CD8-positive, alpha-beta memory T cell (primary cell): Measurements from ENCODE around the gene MARK2. TPM values are rescaled to one million over a fixed set of nuclear protein-coding genes. Genes with fewer than 3 reads are reported as not detected.

ENCODE experiments used
- CTCF ChIA-PET: fragments of 350-600 bp; sonication (Branson Sonifier 250); formaldehyde crosslinking; loops from one replicate; lab custom pipeline; 2021; ENCODE audit warnings: antibody characterized with exemption; lab: Charles Lee
- POLR2A ChIA-PET: fragments of 350-600 bp; sonication (Branson Sonifier 250); formaldehyde crosslinking; loops from one replicate; lab custom pipeline; 2021; ENCODE audit warnings: antibody characterized with exemption; lab: Charles Lee
- DNase-seq, 5 donors: peaks; one replicate each; pipeline versions ENCODE4 v3.0.0 to v3.0.0-alpha.2; 2020 to 2022; ENCODE audit warnings: mixed read lengths in 1 of 5
- H3K27ac ChIP-seq: one replicate; pipeline ENCODE4 v1.7.0; 2013; ENCODE audit warnings: low read depth, mild to moderate bottlenecking, low read length, moderate library complexity
- H3K27me3 ChIP-seq: 2 replicates; pipeline ENCODE4 v1.7.0; 2013; ENCODE audit warnings: low read length, mild to moderate bottlenecking; ENCODE audit not compliant: insufficient read depth, poor library complexity, severe bottlenecking
- H3K36me3 ChIP-seq: 2 replicates; pipeline ENCODE4 v1.7.0; 2013; ENCODE audit warnings: mild to moderate bottlenecking, low read length, moderate library complexity; ENCODE audit not compliant: insufficient read depth
- H3K4me1 ChIP-seq: 2 replicates; pipeline ENCODE4 v1.7.0; 2013; ENCODE audit warnings: mild to moderate bottlenecking, low read length, moderate library complexity; ENCODE audit not compliant: insufficient read depth
- H3K4me3 ChIP-seq: 2 replicates; pipeline ENCODE4 v1.7.0; 2013; ENCODE audit warnings: mild to moderate bottlenecking, low read length
- H3K9me3 ChIP-seq: 2 replicates; pipeline ENCODE4 v1.7.0; 2013; ENCODE audit warnings: mild to moderate bottlenecking, low read length
- H3K27ac Mint-ChIP-seq, 8 donors: one replicate each; pipeline ENCODE4 v1.8.0; 2020 to 2021; ENCODE audit warnings: mixed read lengths in 8 of 8, mild to moderate bottlenecking in 6 of 8, inconsistent platforms in 3 of 8, moderate library complexity in 3 of 8
- H3K27me3 Mint-ChIP-seq, 2 donors: one replicate each; pipeline ENCODE4 v1.8.0; 2020 to 2021; ENCODE audit warnings: mixed read lengths in 2 of 2, mild to moderate bottlenecking in 1 of 2, moderate library complexity in 1 of 2
- H3K36me3 Mint-ChIP-seq, 3 donors: one replicate each; pipeline ENCODE4 v1.8.0; 2020 to 2021; ENCODE audit warnings: mixed read lengths in 3 of 3, inconsistent platforms in 1 of 3, mild to moderate bottlenecking in 1 of 3
- H3K4me1 Mint-ChIP-seq, 3 donors: one replicate each; pipeline ENCODE4 v1.8.0; 2020 to 2021; ENCODE audit warnings: mixed read lengths in 3 of 3, inconsistent platforms in 1 of 3, mild to moderate bottlenecking in 1 of 3
- H3K4me3 Mint-ChIP-seq, 7 donors: one replicate each; pipeline ENCODE4 v1.8.0; 2020 to 2021; ENCODE audit warnings: mixed read lengths in 7 of 7, mild to moderate bottlenecking in 6 of 7, moderate library complexity in 4 of 7, inconsistent platforms in 2 of 7
- H3K9me3 Mint-ChIP-seq, 5 donors: one replicate each; pipeline ENCODE4 v1.8.0; 2020 to 2022; ENCODE audit warnings: mixed read lengths in 5 of 5, mild to moderate bottlenecking in 3 of 5, moderate library complexity in 2 of 5, inconsistent platforms in 1 of 5
- polyA plus RNA-seq: library from polyadenylated mRNA; unstranded; fragments of 300-500 nt; fragmentation: Illumina TruSeq; gene quantifications from one replicate; pipeline ENCODE4 v1.2.3, GENCODE V29; 2021
- total RNA-seq, 2 experiments: library from RNA; stranded (reverse); gene quantifications; one replicate each; pipeline ENCODE4 v1.2.3, GENCODE V29; 2021

MARK2 gene
- total and polyA plus RNA-seq, 3 experiments from 2014 or later, result 34.5 to 72.5 (median 38.0) TPM

DNA sequence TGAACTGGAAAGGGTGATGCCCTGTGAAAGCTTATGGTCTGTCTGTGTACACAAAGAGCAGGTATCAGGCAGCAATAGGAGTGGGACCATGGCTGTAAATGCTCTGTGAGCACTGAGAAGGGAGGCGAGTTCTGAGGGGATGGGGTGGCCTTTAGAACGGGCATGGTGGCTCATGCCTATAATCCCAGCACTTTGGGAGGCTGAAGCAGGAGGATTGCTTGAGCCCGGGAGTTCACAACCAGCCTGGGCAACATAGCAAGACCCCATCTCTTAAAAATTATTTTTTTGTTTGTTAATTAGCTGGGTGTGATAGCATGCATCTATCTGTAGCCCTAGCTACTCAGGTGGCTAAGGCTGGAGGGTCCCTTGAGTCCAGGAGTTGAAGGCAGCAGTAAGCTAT, 22.2 kb upstream of the MARK2 start:
- no peak overlapping the region for H3K4me3 ChIP-seq
- peaks cover 6% of the 10 kb centered on the region for H3K36me3 ChIP-seq
- Mint-ChIP-seq H3K9me3 (no peaks in the 10 kb centered on the region), H3K36me3 (peaks cover 3 to 44% (median 8%) of the 10 kb centered on the region in 3 donors), H3K4me1 (peaks cover 21 to 30% (median 25%) of the 10 kb centered on the region in 3 donors), H3K27ac (peak overlapping the region in 1 of 8 donors; percentile 25), H3K4me3 (no peak overlapping the region), H3K27me3 (no peaks in the 10 kb centered on the region)
- ChIA-PET CTCF (no interaction called here), POLR2A (no interaction called here)
- H3K4me1 ChIP-seq, result peaks cover 14% of the 10 kb centered on the region
- no peaks in the 10 kb centered on the region for H3K9me3 ChIP-seq
- H3K27ac ChIP-seq, result no peak overlapping the region
- no peaks in the 10 kb centered on the region for H3K27me3 ChIP-seq
- no peak for DNase-seq

DNA sequence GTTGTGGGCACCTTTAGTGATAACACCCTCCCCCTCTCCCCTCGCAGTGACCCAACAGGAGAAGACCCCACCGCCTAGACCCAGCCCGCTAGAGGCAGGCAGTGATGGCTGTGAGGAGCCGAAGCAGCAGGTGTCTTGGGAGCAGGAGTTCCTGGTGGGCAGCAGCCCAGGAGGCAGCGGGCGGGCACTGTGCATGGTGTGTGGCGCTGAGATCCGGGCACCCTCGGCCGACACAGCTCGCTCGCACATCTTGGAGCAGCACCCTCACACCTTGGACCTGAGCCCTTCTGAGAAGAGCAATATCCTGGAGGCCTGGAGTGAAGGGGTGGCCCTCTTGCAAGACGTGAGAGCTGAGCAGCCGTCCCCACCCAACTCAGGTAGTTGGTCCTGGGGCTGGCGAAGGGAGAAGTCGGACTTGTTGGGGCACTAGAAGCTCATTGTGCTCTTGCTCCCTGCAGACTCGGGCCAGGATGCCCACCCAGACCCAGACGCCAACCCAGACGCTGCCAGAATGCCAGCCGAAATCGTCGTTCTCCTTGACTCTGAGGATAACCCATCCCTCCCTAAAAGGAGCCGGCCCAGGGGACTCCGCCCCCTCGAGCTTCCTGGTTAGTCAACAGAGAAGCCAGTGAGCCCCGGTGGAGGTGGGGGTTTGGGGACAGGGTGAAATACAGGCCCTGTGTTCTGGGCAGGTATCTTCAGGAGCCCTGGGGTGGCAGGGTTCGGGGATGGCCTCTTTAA, 21.0 kb upstream of the MARK2 start:
- H3K9me3 Mint-ChIP-seq, result no peaks in the 10 kb centered on the region
- peak overlapping the region in 1 of 8 donors; percentile 47 for H3K27ac Mint-ChIP-seq
- CTCF ChIA-PET, result no interaction called here
- no peak overlapping the region for H3K4me3 Mint-ChIP-seq
- peaks cover 15 to 23% (median 20%) of the 10 kb centered on the region in 3 donors for H3K4me1 Mint-ChIP-seq
- H3K27me3 ChIP-seq, result no peaks in the 10 kb centered on the region
- POLR2A ChIA-PET, result no interaction called here
- H3K27ac ChIP-seq, result no peak overlapping the region
- peaks cover 14% of the 10 kb centered on the region for H3K4me1 ChIP-seq
- no peaks in the 10 kb centered on the region for H3K9me3 ChIP-seq
- peaks cover 8% of the 10 kb centered on the region for H3K36me3 ChIP-seq
- H3K27me3 Mint-ChIP-seq, result no peaks in the 10 kb centered on the region
- no peak for DNase-seq
- peaks cover 3 to 55% (median 14%) of the 10 kb centered on the region in 3 donors for H3K36me3 Mint-ChIP-seq
- no peak overlapping the region for H3K4me3 ChIP-seq

DNA sequence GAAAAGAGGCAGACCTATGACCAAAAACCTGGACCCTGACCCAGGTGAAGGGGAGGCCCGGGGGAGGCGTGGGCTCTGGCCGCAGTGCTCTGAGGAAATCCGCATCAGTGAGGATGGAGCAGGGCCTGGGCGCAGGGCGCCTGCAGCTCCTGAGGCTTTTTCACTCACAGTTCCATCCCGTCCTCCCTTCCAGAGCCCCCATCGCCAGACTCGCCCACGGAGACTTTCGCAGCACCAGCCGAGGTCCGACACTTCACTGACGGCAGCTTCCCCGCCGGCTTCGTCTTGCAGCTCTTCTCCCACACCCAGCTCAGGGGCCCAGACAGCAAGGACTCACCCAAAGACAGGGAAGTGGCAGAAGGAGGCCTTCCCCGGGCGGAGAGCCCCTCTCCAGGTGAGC, 20.3 kb upstream of the MARK2 start:
- H3K27me3 ChIP-seq, result no peaks in the 10 kb centered on the region
- Mint-ChIP-seq H3K27ac (no peak overlapping the region), H3K9me3 (no peaks in the 10 kb centered on the region), H3K36me3 (peaks cover 3 to 62% (median 14%) of the 10 kb centered on the region in 3 donors), H3K4me1 (peaks cover 15 to 23% (median 20%) of the 10 kb centered on the region in 3 donors), H3K4me3 (no peak overlapping the region), H3K27me3 (no peaks in the 10 kb centered on the region)
- H3K4me1 ChIP-seq, result peaks cover 14% of the 10 kb centered on the region
- DNase-seq, result no peak
- no peaks in the 10 kb centered on the region for H3K9me3 ChIP-seq
- H3K4me3 ChIP-seq, result no peak overlapping the region
- CTCF ChIA-PET, result interaction anchor here (1.0 kb wide), 1 partner anchor 18 kb away, joined by 3 read pairs; no protein-coding TSS in a partner anchor
- POLR2A ChIA-PET, result no interaction called here
- H3K36me3 ChIP-seq, result peaks cover 8% of the 10 kb centered on the region
- no peak overlapping the region for H3K27ac ChIP-seq

DNA sequence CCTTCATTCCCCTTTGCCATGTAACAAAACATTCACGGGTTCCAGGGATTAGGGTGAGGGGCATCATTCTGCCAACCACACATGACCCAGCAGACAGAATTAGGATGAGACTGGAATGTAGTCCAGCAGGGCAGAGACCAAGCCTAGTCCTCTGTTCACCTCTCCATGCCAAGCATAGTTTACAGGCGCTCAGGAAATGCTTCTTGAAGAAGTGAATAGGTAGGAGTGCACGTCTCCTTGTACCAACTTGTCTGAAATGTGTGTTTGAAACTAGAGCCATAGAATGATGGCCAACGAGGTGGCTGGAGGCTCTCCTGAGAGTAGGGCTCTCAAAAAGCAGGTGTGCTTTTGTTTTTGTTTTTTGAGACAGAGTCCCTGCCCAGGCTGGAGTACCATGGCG, 17.5 kb upstream of the MARK2 start:
- no peaks in the 10 kb centered on the region for H3K4me1 ChIP-seq
- no peak overlapping the region for H3K27ac ChIP-seq
- H3K36me3 ChIP-seq, result peaks cover 8% of the 10 kb centered on the region
- ChIA-PET POLR2A (no interaction called here), CTCF (interaction anchor here (1.5 kb wide), 1 partner anchor 125 kb away, joined by 3 read pairs; no protein-coding TSS in a partner anchor)
- Mint-ChIP-seq H3K27ac (peak overlapping the region in 1 of 8 donors; percentile 47), H3K4me1 (peaks cover 0 to 4% (median 2%) of the 10 kb centered on the region in 3 donors), H3K9me3 (no peaks in the 10 kb centered on the region), H3K36me3 (peaks cover 8 to 82% (median 27%) of the 10 kb centered on the region in 3 donors), H3K4me3 (no peak overlapping the region), H3K27me3 (no peaks in the 10 kb centered on the region)
- no peaks in the 10 kb centered on the region for H3K9me3 ChIP-seq
- DNase-seq, result no peak
- H3K4me3 ChIP-seq, result no peak overlapping the region
- no peaks in the 10 kb centered on the region for H3K27me3 ChIP-seq

DNA sequence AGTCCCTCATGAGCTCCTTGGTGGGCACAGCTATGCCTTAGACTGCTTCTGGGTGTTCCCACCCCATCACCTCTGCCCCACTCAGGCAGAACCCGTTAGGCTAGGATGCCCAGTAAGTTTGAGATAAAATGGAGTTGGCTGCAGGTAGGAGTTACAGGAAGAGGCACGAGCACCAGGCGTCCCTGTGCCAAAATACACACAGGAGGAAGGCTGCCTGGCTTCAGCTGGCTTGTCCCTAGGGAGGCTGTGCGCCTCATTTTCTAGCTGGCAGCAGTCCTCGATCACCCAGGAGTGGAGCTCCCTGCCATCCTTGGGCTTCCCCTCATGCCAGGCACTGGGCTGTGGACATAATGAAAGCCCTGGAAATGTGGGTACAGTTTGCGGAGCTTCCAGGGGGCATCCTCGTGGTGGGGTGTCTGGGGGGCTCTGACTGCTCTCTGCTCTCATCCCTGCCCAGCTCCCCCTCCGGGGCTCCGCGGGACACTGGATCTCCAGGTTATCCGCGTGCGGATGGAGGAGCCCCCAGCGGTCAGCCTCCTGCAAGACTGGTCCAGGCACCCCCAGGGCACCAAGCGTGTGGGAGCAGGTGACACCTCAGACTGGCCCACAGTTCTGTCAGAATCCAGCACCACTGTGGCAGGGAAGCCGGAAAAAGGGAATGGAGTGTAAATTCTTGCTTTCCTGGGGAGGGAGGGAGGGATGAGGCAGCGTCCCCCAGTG, 12.3 kb upstream of the MARK2 start:
- H3K27ac ChIP-seq, result no peak overlapping the region
- H3K27me3 ChIP-seq, result no peaks in the 10 kb centered on the region
- Mint-ChIP-seq H3K36me3 (peaks cover 5 to 47% (median 18%) of the 10 kb centered on the region in 3 donors), H3K27ac (no peak overlapping the region), H3K9me3 (no peaks in the 10 kb centered on the region), H3K27me3 (no peaks in the 10 kb centered on the region), H3K4me1 (peaks cover 0 to 4% (median 0%) of the 10 kb centered on the region in 3 donors), H3K4me3 (no peak overlapping the region)
- H3K9me3 ChIP-seq, result no peaks in the 10 kb centered on the region
- H3K4me1 ChIP-seq, result no peaks in the 10 kb centered on the region
- DNase-seq, result no peak
- CTCF ChIA-PET, result no interaction called here
- H3K36me3 ChIP-seq, result peaks cover 2% of the 10 kb centered on the region
- no peak overlapping the region for H3K4me3 ChIP-seq
- POLR2A ChIA-PET, result no interaction called here

DNA sequence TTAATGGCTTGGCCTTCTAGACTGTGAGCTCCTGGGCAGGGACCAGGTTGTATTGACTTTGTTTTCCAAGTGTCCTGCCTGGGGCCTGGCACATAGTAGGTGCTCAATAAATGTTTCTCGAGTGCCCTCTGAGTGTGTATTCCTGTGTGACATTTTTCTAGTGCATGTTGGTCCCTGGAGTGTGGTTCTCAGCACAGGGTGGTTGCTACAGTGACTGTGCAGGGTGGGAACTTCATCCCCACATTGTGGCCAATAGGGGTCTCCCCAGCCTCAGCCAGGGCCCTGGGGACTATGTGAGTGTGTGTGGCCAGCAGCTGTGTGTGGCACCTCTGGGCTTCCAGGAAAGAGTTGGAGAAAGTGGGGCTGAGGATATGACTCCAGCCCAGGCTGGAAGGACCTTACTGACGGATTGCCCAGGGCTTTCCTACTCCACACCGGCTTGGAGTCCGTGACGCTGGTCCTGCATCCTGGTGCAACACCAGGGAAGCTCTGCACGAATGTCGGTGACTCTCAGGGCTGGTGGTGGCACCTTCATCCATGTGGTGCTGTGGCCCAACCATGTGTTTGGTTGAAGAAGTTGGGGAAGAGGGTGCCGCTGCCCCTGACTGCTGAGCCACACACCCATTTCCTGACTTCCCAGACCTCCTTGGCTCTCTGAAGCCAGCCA, 9.0 kb upstream of the MARK2 start:
- no peaks in the 10 kb centered on the region for H3K4me1 Mint-ChIP-seq
- CTCF ChIA-PET, result no interaction called here
- DNase-seq, result no peak

DNA sequence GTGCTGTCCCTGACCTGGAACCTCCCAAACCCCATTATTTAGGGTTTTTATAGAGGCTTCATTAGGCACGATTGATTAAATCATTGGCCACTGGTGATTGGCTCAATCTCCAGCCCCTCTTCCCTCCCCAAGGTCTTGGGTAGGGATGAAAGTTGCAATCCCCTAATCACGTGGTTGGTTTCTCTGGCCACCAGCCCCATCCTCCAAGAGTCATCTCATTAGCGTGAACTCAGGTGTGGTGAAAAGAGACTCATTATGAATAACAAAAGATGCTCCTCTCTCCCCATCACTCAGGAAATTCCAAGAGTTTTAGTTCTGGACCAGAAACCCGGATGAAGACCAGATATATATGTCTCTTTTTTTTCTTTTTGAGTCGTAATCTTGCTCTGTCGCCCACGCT, 7.6 kb upstream of the MARK2 start:
- no peak overlapping the region for H3K4me3 Mint-ChIP-seq
- Histone ChIP-seq H3K36me3 (no peaks in the 10 kb centered on the region), H3K9me3 (no peaks in the 10 kb centered on the region), H3K27ac (no peak overlapping the region), H3K4me1 (no peaks in the 10 kb centered on the region), H3K27me3 (no peaks in the 10 kb centered on the region), H3K4me3 (no peak overlapping the region)
- H3K4me1 Mint-ChIP-seq, result peaks cover 0 to 4% (median 0%) of the 10 kb centered on the region in 3 donors
- POLR2A ChIA-PET, result interaction anchor here (0.9 kb wide), 1 partner anchor 111 kb away, joined by 3 read pairs; no protein-coding TSS in a partner anchor
- no peaks in the 10 kb centered on the region for H3K9me3 Mint-ChIP-seq
- peaks cover 0 to 3% (median 0%) of the 10 kb centered on the region in 3 donors for H3K36me3 Mint-ChIP-seq
- CTCF ChIA-PET, result interaction anchor here (1.0 kb wide), 1 partner anchor 115 kb away, joined by 3 read pairs; no protein-coding TSS in a partner anchor
- no peaks in the 10 kb centered on the region for H3K27me3 Mint-ChIP-seq
- H3K27ac Mint-ChIP-seq, result no peak overlapping the region
- no peak for DNase-seq

More for the DNA sequence above, 9.0 kb upstream of the MARK2 start:
- Histone ChIP-seq H3K27ac (no peak overlapping the region), H3K36me3 (no peaks in the 10 kb centered on the region), H3K4me3 (no peak overlapping the region), H3K27me3 (no peaks in the 10 kb centered on the region), H3K9me3 (no peaks in the 10 kb centered on the region), H3K4me1 (no peaks in the 10 kb centered on the region)
- POLR2A ChIA-PET, result no interaction called here
- H3K27me3 Mint-ChIP-seq, result no peaks in the 10 kb centered on the region
- H3K36me3 Mint-ChIP-seq, result peaks cover 0 to 16% (median 3%) of the 10 kb centered on the region in 3 donors
- H3K4me3 Mint-ChIP-seq, result no peak overlapping the region
- H3K9me3 Mint-ChIP-seq, result no peaks in the 10 kb centered on the region
- peak overlapping the region in 1 of 8 donors; percentile 5 for H3K27ac Mint-ChIP-seq
